ENCODE data around the gene MED13.

Gene MED13

GRCh38 chr17:62064791-62065563 is at the start of gene MED13:
TSS of gene MED13 (minus strand) at chr17:62065278. CDS start at chr17:62065205, 73 bp downstream.
- DNase-seq (ENCODE audit: low read depth in 2 of 2), result peak; percentile 5 to 35

- DNase-seq (ENCODE audit: low read depth in 2 of 2), result no peak
These were observed 47.2 kb upstream of the MED13 start for GRCh38 chr17:62112229-62112628.

GRCh38 chr17:62111562-62112171 is 46.6 kb upstream of the MED13 start:
- DNase-seq (ENCODE audit: low read depth in 2 of 2), result no peak

- no peak for DNase-seq (ENCODE audit: low read depth in 2 of 2)
These were observed 45.9 kb upstream of the MED13 start for GRCh38 chr17:62110923-62111484.

GRCh38 chr17:62109924-62110323 is 44.8 kb upstream of the MED13 start:
- no peak for DNase-seq (ENCODE audit: low read depth in 2 of 2)

- DNase-seq (ENCODE audit: low read depth in 2 of 2), result peak; percentile 1 to 44
These were observed 44.4 kb upstream of the MED13 start for GRCh38 chr17:62109378-62109902.

- no peak for DNase-seq (ENCODE audit: low read depth in 2 of 2)
These were observed 40.8 kb upstream of the MED13 start for GRCh38 chr17:62105861-62106260.

GRCh38 chr17:62105357-62105756 is 40.3 kb upstream of the MED13 start:
- DNase-seq (ENCODE audit: low read depth in 2 of 2), result no peak

GRCh38 chr17:62101515-62101914 is 36.4 kb upstream of the MED13 start:
- DNase-seq (ENCODE audit: low read depth in 2 of 2), result no peak

GRCh38 chr17:62101090-62101489 is 36.0 kb upstream of the MED13 start:
- no peak for DNase-seq (ENCODE audit: low read depth in 2 of 2)

GRCh38 chr17:62100055-62100454 is 35.0 kb upstream of the MED13 start:
- DNase-seq (ENCODE audit: low read depth in 2 of 2), result no peak

GRCh38 chr17:62099532-62099931 is 34.5 kb upstream of the MED13 start:
- no peak for DNase-seq (ENCODE audit: low read depth in 2 of 2)

GRCh38 chr17:62098623-62099231 is 33.6 kb upstream of the MED13 start:
- no peak for DNase-seq (ENCODE audit: low read depth in 2 of 2)

GRCh38 chr17:62096401-62096670 is 31.3 kb upstream of the MED13 start:
- no peak for DNase-seq (ENCODE audit: low read depth in 2 of 2)

GRCh38 chr17:62094175-62094574 is 29.1 kb upstream of the MED13 start:
- DNase-seq (ENCODE audit: low read depth in 2 of 2), result no peak

GRCh38 chr17:62093188-62094155 is 28.4 kb upstream of the MED13 start:
- no peak for DNase-seq (ENCODE audit: low read depth in 2 of 2)

- no peak for DNase-seq (ENCODE audit: low read depth in 2 of 2)
These were observed 27.7 kb upstream of the MED13 start for GRCh38 chr17:62092784-62093183.

- no peak for DNase-seq (ENCODE audit: low read depth in 2 of 2)
These were observed 26.7 kb upstream of the MED13 start for GRCh38 chr17:62091804-62092203.

GRCh38 chr17:62090868-62091267 is 25.8 kb upstream of the MED13 start:
- DNase-seq (ENCODE audit: low read depth in 2 of 2), result no peak

- no peak for DNase-seq (ENCODE audit: low read depth in 2 of 2)
These were observed 25.1 kb upstream of the MED13 start for GRCh38 chr17:62090021-62090824.

- no peak for DNase-seq (ENCODE audit: low read depth in 2 of 2)
These were observed 24.3 kb upstream of the MED13 start for GRCh38 chr17:62089334-62089733.

All from stimulated activated CD4-positive, alpha-beta T cell treated with anti-CD3 and anti-CD28 coated beads, Interleukin-12 subunit alpha, Interleukin-12 subunit beta, amount 100 ng/mL, for 24 hours (primary cell).